A549 (cell line): ENCODE data around the gene ARL10. TPM values are rescaled to one million over a fixed set of nuclear protein-coding genes. Genes with fewer than 3 reads are reported as not detected.

Experiments
- ATAC-seq, 2 experiments: fragments of 200-7000 bp in 1 of 2; fragments of >200 bp in 1 of 2; cut with Nextera tagmentation in 1 of 2; cut with Tn5 transposase in 1 of 2; 3 replicates each; pipeline versions ENCODE4 v1.8.0 to v1.9.1; 2018 to 2020; ENCODE audit warnings: mild to moderate bottlenecking in 1 of 2, moderate library complexity in 1 of 2
- CTCF ChIA-PET: fragments of 300-600 bp; sonication (Branson Sonifier 250); formaldehyde crosslinking; extraction: SDS; loops from one replicate; lab custom pipeline; 2021; ENCODE audit warnings: antibody characterized with exemption, inconsistent platforms; lab: Yijun Ruan, JAX
- POLR2A ChIA-PET: fragments of 350-600 bp; formaldehyde crosslinking; extraction: SDS; loops from one replicate; lab custom pipeline; 2021; ENCODE audit warnings: antibody characterized with exemption, inconsistent platforms; lab: Yijun Ruan, JAX
- DNase-seq, 2 experiments: peaks; one replicate each; pipeline versions ENCODE4 v3.0.0 to v3.0.0-alpha.2; 2011 to 2016; ENCODE audit warnings: low read depth in 1 of 2, low spot score in 1 of 2
- FAIRE-seq: peaks from 2 replicates; lab custom pipeline; 2011; peaks lifted over from hg19 to GRCh38; lab: Jason Lieb, UNC
- H3K27ac ChIP-seq, 2 experiments: fragments of >200 bp; sonication (Bioruptor Twin); formaldehyde crosslinking; 3 replicates each; pipeline ENCODE4 v1.5.1; 2016 to 2017
- H3K4me1 ChIP-seq: fragments of >200 bp; sonication (Bioruptor Twin); formaldehyde crosslinking; 3 replicates; pipeline ENCODE4 v1.6.1; 2016
- H3K4me2 ChIP-seq: fragments of >200 bp; sonication (Bioruptor Twin); formaldehyde crosslinking; 3 replicates; pipeline ENCODE4 v1.6.1; 2016
- H3K4me3 ChIP-seq: fragments of >200 bp; sonication (Bioruptor Twin); formaldehyde crosslinking; 3 replicates; pipeline ENCODE4 v1.5.1; 2016
- H3K9me3 ChIP-seq: fragments of >200 bp; sonication (Bioruptor Twin); formaldehyde crosslinking; 3 replicates; pipeline ENCODE4 v1.6.1; 2016
- ATOH8 ChIP-seq: fragments of 250-450 bp; sonication (Bioruptor Pico); IDR thresholded peaks from 2 replicates; pipeline ENCODE4 v1.5.0; 2020; ENCODE audit warnings: low read depth, mild to moderate bottlenecking, moderate library complexity
- CTCF ChIP-seq: fragments of >200 bp; sonication (Bioruptor Twin); formaldehyde crosslinking; IDR thresholded peaks from 3 replicates; pipeline ENCODE4 v1.5.1; 2016
- E2F6 ChIP-seq: IDR thresholded peaks from 2 replicates; pipeline ENCODE4 v1.6.1; 2012; ENCODE audit warnings: low read depth, borderline replicate concordance
- EHMT2 ChIP-seq: fragments of 200-600 bp; sonication (generic); IDR thresholded peaks from 2 replicates; pipeline ENCODE4 v1.6.1; 2016; ENCODE audit warnings: antibody characterized with exemption, low read depth, mild to moderate bottlenecking, moderate library complexity
- EP300 ChIP-seq, 2 experiments: fragments of >200 bp; sonication (Bioruptor Twin); formaldehyde crosslinking; IDR thresholded peaks; 2 replicates in 1 of 2; 3 replicates in 1 of 2; pipeline ENCODE4 v1.6.1; 2016 to 2017
- FOSB ChIP-seq: fragments of 250-450 bp; sonication (Bioruptor Pico); IDR thresholded peaks from 2 replicates; pipeline ENCODE4 v1.5.0; 2020; ENCODE audit warnings: mild to moderate bottlenecking, moderate library complexity
- GATA3 ChIP-seq: IDR thresholded peaks from 2 replicates; pipeline ENCODE4 v1.6.1; 2012; ENCODE audit warnings: borderline replicate concordance
- HDAC2 ChIP-seq: fragments of 200-600 bp; sonication (generic); IDR thresholded peaks from 2 replicates; pipeline ENCODE4 v1.6.1; 2016
- HEYL ChIP-seq: fragments of 250-450 bp; sonication (Bioruptor Pico); IDR thresholded peaks from 2 replicates; pipeline ENCODE4 v1.8.0; 2021; ENCODE audit warnings: mild to moderate bottlenecking, moderate library complexity
- HOXB13 ChIP-seq: fragments of 250-450 bp; sonication (Bioruptor Pico); IDR thresholded peaks from 2 replicates; pipeline ENCODE4 v1.5.0; 2020; ENCODE audit warnings: low read depth, mild to moderate bottlenecking, moderate library complexity
- HOXB5 ChIP-seq: fragments of 250-450 bp; sonication (Bioruptor Pico); IDR thresholded peaks from 2 replicates; pipeline ENCODE4 v1.5.0; 2020; ENCODE audit warnings: mild to moderate bottlenecking, moderate library complexity
- JUN ChIP-seq, 2 experiments: fragments of >200 bp; sonication (Bioruptor Twin); formaldehyde crosslinking; IDR thresholded peaks; 2 replicates in 1 of 2; 3 replicates in 1 of 2; pipeline ENCODE4 v1.6.1; 2016 to 2017
- KDM5A ChIP-seq: fragments of 200-600 bp; sonication (generic); IDR thresholded peaks from 2 replicates; pipeline ENCODE4 v1.6.1; 2016; ENCODE audit warnings: antibody characterized with exemption, mild to moderate bottlenecking
- MAX ChIP-seq: IDR thresholded peaks from 2 replicates; pipeline ENCODE4 v1.6.1; 2012
- MAZ ChIP-seq: fragments of 150-350 bp; IDR thresholded peaks from 2 replicates; pipeline ENCODE4 v1.6.1; 2014; ENCODE audit warnings: antibody characterized with exemption, low read depth, low read length, borderline replicate concordance
- PHF8 ChIP-seq: fragments of 200-600 bp; sonication (generic); IDR thresholded peaks from 2 replicates; pipeline ENCODE4 v1.6.1; 2016; ENCODE audit warnings: low read depth, mild to moderate bottlenecking, antibody characterized with exemption, moderate library complexity, borderline replicate concordance
- POLR2A ChIP-seq: IDR thresholded peaks from 2 replicates; pipeline ENCODE4 v1.6.1; 2012; ENCODE audit warnings: mild to moderate bottlenecking, low read length
- POLR2AphosphoS2 ChIP-seq: conservative IDR thresholded peaks from 2 replicates; pipeline ENCODE4 v1.6.1; 2012; ENCODE audit warnings: low read length, improper control_type of control experiment, inconsistent platforms
- RARB ChIP-seq: fragments of 250-450 bp; sonication (Bioruptor Pico); IDR thresholded peaks from 2 replicates; pipeline ENCODE4 v1.8.0; 2021; ENCODE audit warnings: mild to moderate bottlenecking, moderate library complexity
- RCOR1 ChIP-seq: fragments of 150-350 bp; IDR thresholded peaks from 2 replicates; pipeline ENCODE4 v1.6.1; 2014; ENCODE audit warnings: antibody characterized with exemption, low read length, low read depth
- RFX5 ChIP-seq: fragments of 450-650 bp; IDR thresholded peaks from 2 replicates; pipeline ENCODE4 v1.7.1; 2014; ENCODE audit warnings: antibody characterized with exemption, mild to moderate bottlenecking, moderate library complexity
- RNF2 ChIP-seq: fragments of 200-600 bp; sonication (generic); IDR thresholded peaks from 2 replicates; pipeline ENCODE4 v1.6.1; 2016; ENCODE audit warnings: low read depth, mild to moderate bottlenecking, antibody characterized with exemption, moderate library complexity, borderline replicate concordance
- SMC3 ChIP-seq: fragments of >200 bp; sonication (Bioruptor Twin); formaldehyde crosslinking; IDR thresholded peaks from 3 replicates; pipeline ENCODE4 v1.6.1; 2018; ENCODE audit warnings: inconsistent platforms
- SREBF2 ChIP-seq: fragments of 450-650 bp; IDR thresholded peaks from 2 replicates; pipeline ENCODE4 v1.6.1; 2014; ENCODE audit warnings: mild to moderate bottlenecking, moderate library complexity
- TFCP2L1 ChIP-seq: fragments of 250-450 bp; sonication (Bioruptor Pico); IDR thresholded peaks from 2 replicates; pipeline ENCODE4 v1.5.0; 2021; ENCODE audit warnings: mild to moderate bottlenecking
- TP53 ChIP-seq: fragments of 250-450 bp; sonication (Bioruptor Pico); IDR thresholded peaks from 2 replicates; pipeline ENCODE4 v1.5.0; 2021; ENCODE audit warnings: mild to moderate bottlenecking, moderate library complexity
- USF2 ChIP-seq: fragments of 450-650 bp; IDR thresholded peaks from 2 replicates; pipeline ENCODE4 v1.6.1; 2014; ENCODE audit warnings: antibody characterized with exemption
- ZC3H11A ChIP-seq: fragments of 450-650 bp; IDR thresholded peaks from 2 replicates; pipeline ENCODE4 v1.6.1; 2014; ENCODE audit warnings: antibody characterized with exemption, mild to moderate bottlenecking
- ZNF302 ChIP-seq: fragments of 250-450 bp; sonication (Bioruptor Pico); IDR thresholded peaks from 2 replicates; pipeline ENCODE4 v1.9.0; 2021; ENCODE audit warnings: inconsistent platforms, mild to moderate bottlenecking, moderate library complexity
- ZSCAN20 ChIP-seq: fragments of 250-450 bp; sonication (Bioruptor Pico); IDR thresholded peaks from 2 replicates; pipeline ENCODE4 v1.8.0; 2022; ENCODE audit warnings: mild to moderate bottlenecking, moderate library complexity
- WGBS: methylation state at CpG from one replicate; pipeline ENCODE4 v1.1.6; 2017; ENCODE audit errors: missing lambda C conversion rate; 5-methylcytosine and 5-hydroxymethylcytosine counted together
- polyA plus RNA-seq, 4 experiments: library from polyadenylated mRNA; depleted of rRNA in 3 of 4; stranded (reverse); fragments of >200 nt; fragmentation: RNase III in 1 of 4; extraction: RNeasy Plus Mini Kit Qiagen cat#74134 plus additional on column Dnase treatment in 1 of 4; gene quantifications; 2 replicates in 3 of 4; 3 replicates in 1 of 4; pipeline ENCODE4 v1.2.3, GENCODE V29; 2011 to 2017

Gene ARL10
- polyA plus RNA-seq, 2 of the 4 experiments (the other 2 are of a cell fraction) = 0.15 to 0.21 TPM

- DNase-seq = no peak
- H3K4me2 ChIP-seq = no peak overlapping the region
- H3K4me1 ChIP-seq = peaks cover 16% of the 10 kb centered on the region
- CTCF ChIA-PET = interaction anchor here (0.6 to 1.2 kb wide), 3 partner anchors 21 to 655 kb away, joined by 3 to 6 read pairs (median 3); no protein-coding TSS in a partner anchor
- H3K9me3 ChIP-seq = no peaks in the 10 kb centered on the region
- POLR2A ChIA-PET = no interaction called here
- 97% methylated on average over 12 of the region's 12 CpGs for WGBS
- no peak for TF ChIP-seq JUN (IDR thresholded peaks at IDR 0.05)
- no peak for TF ChIP-seq HDAC2
- TF ChIP-seq ZC3H11A = no peak
- TF ChIP-seq RNF2 = no peak
- no peak for TF ChIP-seq KDM5A
- TF ChIP-seq GATA3 = no peak
- no peak for TF ChIP-seq SMC3
- no peak for TF ChIP-seq POLR2A
- TF ChIP-seq POLR2AphosphoS2 = no peak
- no peak for TF ChIP-seq E2F6
- TF ChIP-seq HOXB13 = no peak
- no peak for TF ChIP-seq TP53
- no peak for TF ChIP-seq PHF8
- H3K27ac ChIP-seq = no peak overlapping the region
- no peak overlapping the region for H3K4me3 ChIP-seq
- no peak for FAIRE-seq
- no peak for ATAC-seq
Measured at GRCh38 chr5:176384991-176385390, 19.7 kb downstream of the ARL10 start.

GRCh38 chr5:176386491-176386890 lies 21.2 kb downstream of the ARL10 start:
- FAIRE-seq = no peak
- CTCF ChIA-PET = interaction anchor here (0.6 to 1.2 kb wide), 3 partner anchors 29 to 593 kb away, joined by 3 to 4 read pairs (median 3); no protein-coding TSS in a partner anchor
- 80% methylated on average over 1 of the region's 1 CpG for WGBS

More at GRCh38 chr5:176386491-176386890, 21.2 kb downstream of the ARL10 start:
- Histone ChIP-seq H3K27ac (no peak overlapping the region), H3K9me3 (no peaks in the 10 kb centered on the region), H3K4me1 (peaks cover 16% of the 10 kb centered on the region), H3K4me3 (peak overlapping the region; percentile 73; the same call in 2 of the 3 replicates), H3K4me2 (peak overlapping the region; percentile 90)
- TF ChIP-seq MAX (no peak), ZNF302 (CRISPR knock-in tag) (no peak), MAZ (no peak), RCOR1 (no peak), KDM5A (no peak), TFCP2L1 (CRISPR knock-in tag) (no peak), CTCF (no peak), FOSB (CRISPR knock-in tag) (no peak), HOXB5 (CRISPR knock-in tag) (no peak), ATOH8 (CRISPR knock-in tag) (no peak), RFX5 (no peak), RARB (CRISPR knock-in tag) (no peak), ZSCAN20 (CRISPR knock-in tag) (no peak), EHMT2 (no peak), USF2 (no peak), HEYL (CRISPR knock-in tag) (no peak), EP300 (IDR thresholded peaks at IDR 0.05) (no peak), GATA3 (no peak), SREBF2 (no peak)
- DNase-seq = no peak
- POLR2A ChIA-PET = no interaction called here
- no peak for ATAC-seq
